ENCODE results near the gene AHCYL2. TPM values are rescaled to one million over a fixed set of nuclear protein-coding genes. Genes with fewer than 3 reads are reported as not detected.

Gene AHCYL2
- total and polyA plus RNA-seq, 2 experiments from 2014 or later = 7.8 to 29.4 TPM

DNA sequence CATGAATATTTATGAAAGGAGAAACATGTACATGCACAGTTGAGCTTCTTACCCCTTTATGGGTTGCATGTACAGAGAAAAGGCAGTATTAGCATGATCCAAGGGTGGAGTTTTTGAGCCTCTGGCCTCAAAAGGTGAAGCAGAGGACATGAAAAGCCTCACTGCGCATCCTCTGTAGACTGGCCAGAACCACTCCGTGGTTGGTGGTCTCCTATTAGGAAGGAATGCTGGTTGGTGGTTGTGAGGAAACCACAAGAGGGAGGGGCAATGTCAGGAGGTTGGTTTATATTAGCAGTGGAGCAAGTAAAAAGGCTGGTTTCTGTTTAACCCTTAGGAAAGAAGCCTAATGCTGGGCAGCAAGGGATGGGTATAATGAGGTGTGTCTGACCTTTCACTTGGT is 37.5 kb downstream of the AHCYL2 start (continued):
- no peak for TF ChIP-seq EZH2 (IDR thresholded peaks at IDR 0.05; ENCODE audit: low read depth, unreplicated experiment)
- no peak for TF ChIP-seq ZNF114 (CRISPR knock-in tag; IDR thresholded peaks at IDR 0.05)
- no peak for TF ChIP-seq POLR2AphosphoS5 (IDR thresholded peaks at IDR 0.05; ENCODE audit: low read depth)
- TF ChIP-seq EZH2phosphoT487 (IDR thresholded peaks at IDR 0.05; ENCODE audit: unreplicated experiment) = no peak
- no peak for TF ChIP-seq STAT1 (IDR thresholded peaks at IDR 0.05; ENCODE audit: unreplicated experiment)
- TF ChIP-seq NANOG (IDR thresholded peaks at IDR 0.05; ENCODE audit: borderline replicate concordance) = no peak
- no peak for TF ChIP-seq CREB1 (CRISPR knock-in tag; IDR thresholded peaks at IDR 0.05; ENCODE audit: low read depth)
- TF ChIP-seq, protein P1, sequence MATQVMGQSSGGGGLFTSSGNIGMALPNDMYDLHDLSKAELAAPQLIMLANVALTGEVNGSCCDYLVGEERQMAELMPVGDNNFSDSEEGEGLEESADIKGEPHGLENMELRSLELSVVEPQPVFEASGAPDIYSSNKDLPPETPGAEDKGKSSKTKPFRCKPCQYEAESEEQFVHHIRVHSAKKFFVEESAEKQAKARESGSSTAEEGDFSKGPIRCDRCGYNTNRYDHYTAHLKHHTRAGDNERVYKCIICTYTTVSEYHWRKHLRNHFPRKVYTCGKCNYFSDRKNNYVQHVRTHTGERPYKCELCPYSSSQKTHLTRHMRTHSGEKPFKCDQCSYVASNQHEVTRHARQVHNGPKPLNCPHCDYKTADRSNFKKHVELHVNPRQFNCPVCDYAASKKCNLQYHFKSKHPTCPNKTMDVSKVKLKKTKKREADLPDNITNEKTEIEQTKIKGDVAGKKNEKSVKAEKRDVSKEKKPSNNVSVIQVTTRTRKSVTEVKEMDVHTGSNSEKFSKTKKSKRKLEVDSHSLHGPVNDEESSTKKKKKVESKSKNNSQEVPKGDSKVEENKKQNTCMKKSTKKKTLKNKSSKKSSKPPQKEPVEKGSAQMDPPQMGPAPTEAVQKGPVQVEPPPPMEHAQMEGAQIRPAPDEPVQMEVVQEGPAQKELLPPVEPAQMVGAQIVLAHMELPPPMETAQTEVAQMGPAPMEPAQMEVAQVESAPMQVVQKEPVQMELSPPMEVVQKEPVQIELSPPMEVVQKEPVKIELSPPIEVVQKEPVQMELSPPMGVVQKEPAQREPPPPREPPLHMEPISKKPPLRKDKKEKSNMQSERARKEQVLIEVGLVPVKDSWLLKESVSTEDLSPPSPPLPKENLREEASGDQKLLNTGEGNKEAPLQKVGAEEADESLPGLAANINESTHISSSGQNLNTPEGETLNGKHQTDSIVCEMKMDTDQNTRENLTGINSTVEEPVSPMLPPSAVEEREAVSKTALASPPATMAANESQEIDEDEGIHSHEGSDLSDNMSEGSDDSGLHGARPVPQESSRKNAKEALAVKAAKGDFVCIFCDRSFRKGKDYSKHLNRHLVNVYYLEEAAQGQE (IDR thresholded peaks at IDR 0.05; ENCODE audit: unreplicated experiment) = no peak
- TF ChIP-seq, protein P2, sequence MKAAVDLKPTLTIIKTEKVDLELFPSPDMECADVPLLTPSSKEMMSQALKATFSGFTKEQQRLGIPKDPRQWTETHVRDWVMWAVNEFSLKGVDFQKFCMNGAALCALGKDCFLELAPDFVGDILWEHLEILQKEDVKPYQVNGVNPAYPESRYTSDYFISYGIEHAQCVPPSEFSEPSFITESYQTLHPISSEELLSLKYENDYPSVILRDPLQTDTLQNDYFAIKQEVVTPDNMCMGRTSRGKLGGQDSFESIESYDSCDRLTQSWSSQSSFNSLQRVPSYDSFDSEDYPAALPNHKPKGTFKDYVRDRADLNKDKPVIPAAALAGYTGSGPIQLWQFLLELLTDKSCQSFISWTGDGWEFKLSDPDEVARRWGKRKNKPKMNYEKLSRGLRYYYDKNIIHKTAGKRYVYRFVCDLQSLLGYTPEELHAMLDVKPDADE (IDR thresholded peaks at IDR 0.05) = no peak

DNA sequence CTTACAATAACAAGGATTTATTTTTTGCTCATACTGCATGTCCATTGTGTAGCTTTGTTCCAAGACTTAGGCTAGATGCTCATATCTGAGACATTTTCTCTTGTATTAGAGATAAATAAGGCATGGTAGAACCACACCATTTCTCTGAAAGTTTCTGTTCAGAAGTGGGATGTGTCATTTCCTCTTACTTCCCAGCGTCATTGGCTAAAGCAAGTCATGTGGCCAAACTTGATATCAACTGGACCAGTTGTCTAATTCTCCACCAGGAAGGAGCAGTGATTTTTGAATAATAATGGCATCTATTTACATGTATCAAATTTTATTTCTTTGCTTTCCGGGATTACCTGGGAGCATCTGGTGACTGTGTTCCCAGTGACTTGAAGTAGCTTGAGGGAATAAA is 38.3 kb downstream of the AHCYL2 start:
- ATAC-seq = no peak
- H3K36me3 ChIP-seq (ENCODE audit: insufficient read depth) = no peaks in the 10 kb centered on the region
- peaks cover 41% of the 10 kb centered on the region for H3K79me2 ChIP-seq (replicated peaks; ENCODE audit: insufficient read depth)
- no peak overlapping the region for H3K27ac ChIP-seq (ENCODE audit: low read depth)
- no peak overlapping the region for H2AFZ ChIP-seq
- H3K27ac Mint-ChIP-seq = no peak overlapping the region
- H3K36me3 Mint-ChIP-seq (ENCODE audit: low read depth) = no peaks in the 10 kb centered on the region
- no peak overlapping the region for H3K4me2 ChIP-seq
- DNase-seq (ENCODE audit: low spot score) = no peak
- peaks cover 49% of the 10 kb centered on the region for H3K4me1 ChIP-seq (ENCODE audit: insufficient read depth)
- peaks cover 37% of the 10 kb centered on the region for H3K4me1 Mint-ChIP-seq
- no peaks in the 10 kb centered on the region for H3K9me2 ChIP-seq (ENCODE audit: insufficient read depth)
- H3K27me3 Mint-ChIP-seq (ENCODE audit: insufficient read depth, low read depth, poor library complexity) = no peaks in the 10 kb centered on the region
- no peak overlapping the region for H3K4me3 Mint-ChIP-seq
- H4K20me1 ChIP-seq (replicated peaks; ENCODE audit: insufficient read depth) = no peaks in the 10 kb centered on the region; the same call in 1 of the 2 replicates
- H3F3A ChIP-seq (replicated peaks; ENCODE audit: low read depth) = no peaks in the 10 kb centered on the region
- no peaks in the 10 kb centered on the region for H3K27me3 ChIP-seq (ENCODE audit: insufficient read depth)
- H3K4me3 ChIP-seq = no peak overlapping the region
- no peaks in the 10 kb centered on the region for H3K9me3 Mint-ChIP-seq
- TF ChIP-seq, protein P3, sequence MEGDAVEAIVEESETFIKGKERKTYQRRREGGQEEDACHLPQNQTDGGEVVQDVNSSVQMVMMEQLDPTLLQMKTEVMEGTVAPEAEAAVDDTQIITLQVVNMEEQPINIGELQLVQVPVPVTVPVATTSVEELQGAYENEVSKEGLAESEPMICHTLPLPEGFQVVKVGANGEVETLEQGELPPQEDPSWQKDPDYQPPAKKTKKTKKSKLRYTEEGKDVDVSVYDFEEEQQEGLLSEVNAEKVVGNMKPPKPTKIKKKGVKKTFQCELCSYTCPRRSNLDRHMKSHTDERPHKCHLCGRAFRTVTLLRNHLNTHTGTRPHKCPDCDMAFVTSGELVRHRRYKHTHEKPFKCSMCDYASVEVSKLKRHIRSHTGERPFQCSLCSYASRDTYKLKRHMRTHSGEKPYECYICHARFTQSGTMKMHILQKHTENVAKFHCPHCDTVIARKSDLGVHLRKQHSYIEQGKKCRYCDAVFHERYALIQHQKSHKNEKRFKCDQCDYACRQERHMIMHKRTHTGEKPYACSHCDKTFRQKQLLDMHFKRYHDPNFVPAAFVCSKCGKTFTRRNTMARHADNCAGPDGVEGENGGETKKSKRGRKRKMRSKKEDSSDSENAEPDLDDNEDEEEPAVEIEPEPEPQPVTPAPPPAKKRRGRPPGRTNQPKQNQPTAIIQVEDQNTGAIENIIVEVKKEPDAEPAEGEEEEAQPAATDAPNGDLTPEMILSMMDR (conservative IDR thresholded peaks at IDR 0.05; ENCODE audit: low read depth in 2 of 2) = no peak
- TF ChIP-seq ZNF114 (CRISPR knock-in tag; IDR thresholded peaks at IDR 0.05) (no peak), JUNB (IDR thresholded peaks at IDR 0.05; ENCODE audit: unreplicated experiment) (no peak), STAT1 (IDR thresholded peaks at IDR 0.05; ENCODE audit: unreplicated experiment) (no peak), EZH2phosphoT487 (IDR thresholded peaks at IDR 0.05; ENCODE audit: unreplicated experiment) (no peak)
- TF ChIP-seq, protein P2 (IDR thresholded peaks at IDR 0.05) = no peak
- TF ChIP-seq, protein P4, sequence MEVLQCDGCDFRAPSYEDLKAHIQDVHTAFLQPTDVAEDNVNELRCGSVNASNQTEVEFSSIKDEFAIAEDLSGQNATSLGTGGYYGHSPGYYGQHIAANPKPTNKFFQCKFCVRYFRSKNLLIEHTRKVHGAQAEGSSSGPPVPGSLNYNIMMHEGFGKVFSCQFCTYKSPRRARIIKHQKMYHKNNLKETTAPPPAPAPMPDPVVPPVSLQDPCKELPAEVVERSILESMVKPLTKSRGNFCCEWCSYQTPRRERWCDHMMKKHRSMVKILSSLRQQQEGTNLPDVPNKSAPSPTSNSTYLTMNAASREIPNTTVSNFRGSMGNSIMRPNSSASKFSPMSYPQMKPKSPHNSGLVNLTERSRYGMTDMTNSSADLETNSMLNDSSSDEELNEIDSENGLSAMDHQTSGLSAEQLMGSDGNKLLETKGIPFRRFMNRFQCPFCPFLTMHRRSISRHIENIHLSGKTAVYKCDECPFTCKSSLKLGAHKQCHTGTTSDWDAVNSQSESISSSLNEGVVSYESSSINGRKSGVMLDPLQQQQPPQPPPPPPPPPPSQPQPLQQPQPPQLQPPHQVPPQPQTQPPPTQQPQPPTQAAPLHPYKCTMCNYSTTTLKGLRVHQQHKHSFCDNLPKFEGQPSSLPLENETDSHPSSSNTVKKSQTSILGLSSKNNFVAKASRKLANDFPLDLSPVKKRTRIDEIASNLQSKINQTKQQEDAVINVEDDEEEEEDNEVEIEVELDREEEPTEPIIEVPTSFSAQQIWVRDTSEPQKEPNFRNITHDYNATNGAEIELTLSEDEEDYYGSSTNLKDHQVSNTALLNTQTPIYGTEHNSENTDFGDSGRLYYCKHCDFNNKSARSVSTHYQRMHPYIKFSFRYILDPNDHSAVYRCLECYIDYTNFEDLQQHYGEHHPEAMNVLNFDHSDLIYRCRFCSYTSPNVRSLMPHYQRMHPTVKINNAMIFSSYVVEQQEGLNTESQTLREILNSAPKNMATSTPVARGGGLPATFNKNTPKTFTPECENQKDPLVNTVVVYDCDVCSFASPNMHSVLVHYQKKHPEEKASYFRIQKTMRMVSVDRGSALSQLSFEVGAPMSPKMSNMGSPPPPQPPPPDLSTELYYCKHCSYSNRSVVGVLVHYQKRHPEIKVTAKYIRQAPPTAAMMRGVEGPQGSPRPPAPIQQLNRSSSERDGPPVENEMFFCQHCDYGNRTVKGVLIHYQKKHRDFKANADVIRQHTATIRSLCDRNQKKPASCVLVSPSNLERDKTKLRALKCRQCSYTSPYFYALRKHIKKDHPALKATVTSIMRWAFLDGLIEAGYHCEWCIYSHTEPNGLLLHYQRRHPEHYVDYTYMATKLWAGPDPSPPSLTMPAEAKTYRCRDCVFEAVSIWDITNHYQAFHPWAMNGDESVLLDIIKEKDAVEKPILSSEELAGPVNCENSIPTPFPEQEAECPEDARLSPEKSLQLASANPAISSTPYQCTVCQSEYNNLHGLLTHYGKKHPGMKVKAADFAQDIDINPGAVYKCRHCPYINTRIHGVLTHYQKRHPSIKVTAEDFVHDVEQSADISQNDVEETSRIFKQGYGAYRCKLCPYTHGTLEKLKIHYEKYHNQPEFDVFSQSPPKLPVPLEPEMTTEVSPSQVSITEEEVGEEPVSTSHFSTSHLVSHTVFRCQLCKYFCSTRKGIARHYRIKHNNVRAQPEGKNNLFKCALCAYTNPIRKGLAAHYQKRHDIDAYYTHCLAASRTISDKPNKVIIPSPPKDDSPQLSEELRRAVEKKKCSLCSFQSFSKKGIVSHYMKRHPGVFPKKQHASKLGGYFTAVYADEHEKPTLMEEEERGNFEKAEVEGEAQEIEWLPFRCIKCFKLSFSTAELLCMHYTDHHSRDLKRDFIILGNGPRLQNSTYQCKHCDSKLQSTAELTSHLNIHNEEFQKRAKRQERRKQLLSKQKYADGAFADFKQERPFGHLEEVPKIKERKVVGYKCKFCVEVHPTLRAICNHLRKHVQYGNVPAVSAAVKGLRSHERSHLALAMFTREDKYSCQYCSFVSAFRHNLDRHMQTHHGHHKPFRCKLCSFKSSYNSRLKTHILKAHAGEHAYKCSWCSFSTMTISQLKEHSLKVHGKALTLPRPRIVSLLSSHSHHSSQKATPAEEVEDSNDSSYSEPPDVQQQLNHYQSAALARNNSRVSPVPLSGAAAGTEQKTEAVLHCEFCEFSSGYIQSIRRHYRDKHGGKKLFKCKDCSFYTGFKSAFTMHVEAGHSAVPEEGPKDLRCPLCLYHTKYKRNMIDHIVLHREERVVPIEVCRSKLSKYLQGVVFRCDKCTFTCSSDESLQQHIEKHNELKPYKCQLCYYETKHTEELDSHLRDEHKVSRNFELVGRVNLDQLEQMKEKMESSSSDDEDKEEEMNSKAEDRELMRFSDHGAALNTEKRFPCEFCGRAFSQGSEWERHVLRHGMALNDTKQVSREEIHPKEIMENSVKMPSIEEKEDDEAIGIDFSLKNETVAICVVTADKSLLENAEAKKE (CRISPR knock-in tag; IDR thresholded peaks at IDR 0.05) = no peak

Measured in GM23338 (cell line).